Measurements from ENCODE around the gene PPP1R14D. TPM values are rescaled to one million over a fixed set of nuclear protein-coding genes. Genes with fewer than 3 reads are reported as not detected.

The PPP1R14D gene
- total and polyA plus RNA-seq, 2 of the 8 experiments (the other 6 are each of a cell fraction or from before 2014, with no cell fraction given): not detected

DNA sequence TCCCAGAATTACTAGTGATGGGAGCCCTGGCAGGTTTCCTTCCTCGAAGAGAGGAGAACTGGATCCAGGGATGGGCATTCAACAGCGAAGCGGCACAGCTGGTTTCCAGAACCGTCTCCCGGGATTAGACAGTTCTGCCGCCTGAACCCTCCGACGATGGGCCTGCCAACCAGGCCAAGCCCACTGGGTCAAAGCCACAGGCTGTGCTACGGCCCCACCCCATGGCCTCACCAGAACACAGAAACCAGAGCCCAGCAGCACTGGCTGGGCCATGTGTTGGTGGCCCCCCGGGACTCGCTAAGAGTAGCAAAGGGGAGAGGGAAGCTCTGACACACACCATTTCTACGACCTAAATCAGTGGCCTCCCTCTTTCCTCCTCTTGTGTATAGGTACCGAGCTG is 56.5 kb downstream of the PPP1R14D start:
- H2AFZ ChIP-seq (ENCODE audit: low read length): no peak overlapping the region
- H3K23me2 ChIP-seq (ENCODE audit: low read depth, low read length): no peaks in the 10 kb centered on the region
- H3K79me2 ChIP-seq (ENCODE audit: control insufficient read depth in 1 of 2, insufficient read depth in 2 of 2, low read length in 2 of 2): no peaks in the 10 kb centered on the region
- no peak overlapping the region for H4K8ac ChIP-seq (ENCODE audit: extremely low read depth, insufficient read depth, low read length)
- H3K27ac ChIP-seq (ENCODE audit: low read depth, low read length): no peak overlapping the region
- no peak overlapping the region for H3K4me2 ChIP-seq (ENCODE audit: insufficient read depth in 1 of 2, low read depth in 2 of 2, low read length in 2 of 2)
- H3K9ac ChIP-seq (replicated peaks in 1 of 4; ENCODE audit: extremely low read depth in 1 of 4, low read depth in 3 of 4, low read length in 3 of 4): no peak overlapping the region
- H3K18ac ChIP-seq (ENCODE audit: extremely low read depth, low read length): no peak overlapping the region
- H3K27me3 ChIP-seq (replicated peaks in 1 of 4; ENCODE audit: control insufficient read depth in 3 of 4, extremely low read depth in 1 of 4, insufficient read depth in 3 of 4, low read length in 3 of 4): no peaks in the 10 kb centered on the region
- no peak overlapping the region for H3K4ac ChIP-seq (replicated peaks; ENCODE audit: insufficient read length, low read depth, low read length)
- 95% methylated on average over 10 of the region's 13 CpGs; no CpG with 5 or more reads in 1 of the 2 experiments for WGBS, 2 experiments (ENCODE audit: extremely low coverage in 1 of 2, insufficient coverage in 1 of 2, insufficient read length in 1 of 2, insufficient replicate concordance in 2 of 2, low coverage in 1 of 2, low lambda C conversion rate in 2 of 2, missing lambda C conversion rate in 1 of 2)
- ChIA-PET CTCF (ENCODE audit: partially characterized antibody) (interaction anchor here (0.5 to 15.3 kb wide), 3 partner anchors 12 to 397 kb away, joined by 3 to 184 read pairs (median 6); no protein-coding TSS in a partner anchor), POLR2A (ENCODE audit: partially characterized antibody) (interaction anchor here (0.5 to 3.0 kb wide), 3 partner anchors 9 to 40 kb away, joined by 3 to 11 read pairs (median 6); partner anchors contain the start of gene GCHFR)
- H3K9me3 ChIP-seq (ENCODE audit: insufficient read depth in 2 of 2, low read depth in 1 of 2, low read length in 1 of 2): no peaks in the 10 kb centered on the region
- no peak overlapping the region for H3K14ac ChIP-seq (ENCODE audit: insufficient read length)
- TF ChIP-seq YY1 (IDR thresholded peaks at IDR 0.05; ENCODE audit: low read depth, low read length): no peak
- TF ChIP-seq CBX5 (IDR thresholded peaks at IDR 0.05; ENCODE audit: low read depth, low read length): no peak
- TF ChIP-seq CTBP2 (IDR thresholded peaks at IDR 0.05; ENCODE audit: borderline replicate concordance, insufficient read depth, insufficient read length, low read length): no peak
- TF ChIP-seq EGR1 (IDR thresholded peaks at IDR 0.05; ENCODE audit: borderline replicate concordance, low read depth, low read length): no peak
- TF ChIP-seq KDM1A (IDR thresholded peaks at IDR 0.05; ENCODE audit: borderline replicate concordance, low read length): no peak
- TF ChIP-seq POLR2AphosphoS5 (IDR thresholded peaks at IDR 0.05; ENCODE audit: low read depth, low read length): no peak
- H2BK15ac ChIP-seq (ENCODE audit: low read length): no peak overlapping the region
- peaks cover 0 to 6% (median 5%) of the 10 kb centered on the region in 4 experiments; a peak in 6 of 7 replicates for H3K4me1 ChIP-seq (replicated peaks in 1 of 4; ENCODE audit: control insufficient read depth in 3 of 4, insufficient read depth in 4 of 4, low read length in 3 of 4)
- H2BK12ac ChIP-seq (ENCODE audit: low read depth, low read length): no peak overlapping the region
- H3K79me1 ChIP-seq (ENCODE audit: low read depth, low read length): no peaks in the 10 kb centered on the region; the same call in 1 of the 2 replicates
- no peak overlapping the region for H2BK20ac ChIP-seq (ENCODE audit: low read length)
- no peak overlapping the region for H2AK5ac ChIP-seq (ENCODE audit: low read depth, low read length)
- H2BK120ac ChIP-seq (replicated peaks; ENCODE audit: low read depth, low read length): no peak overlapping the region
- DNase-seq (ENCODE audit: low read depth in 1 of 2, low spot score in 2 of 2): no peak
- H4K20me1 ChIP-seq (replicated peaks in 1 of 2; ENCODE audit: control insufficient read depth in 1 of 2, insufficient read depth in 2 of 2, low read length in 2 of 2): peaks cover 0 to 4% of the 10 kb centered on the region in 2 experiments
- no peak overlapping the region for H4K91ac ChIP-seq (replicated peaks; ENCODE audit: insufficient read length, low read length)
- H3K36me3 ChIP-seq (ENCODE audit: control insufficient read depth in 2 of 4, insufficient read depth in 4 of 4, low read length in 3 of 4): peaks cover 0 to 20% (median 4%) of the 10 kb centered on the region in 4 experiments; a peak in 2 of 8 replicates
- no peak overlapping the region for H3K4me3 ChIP-seq (ENCODE audit: extremely low read depth in 1 of 4, insufficient read depth in 2 of 4, low read depth in 3 of 4, low read length in 4 of 4)
- H3K23ac ChIP-seq (ENCODE audit: insufficient read length): no peak overlapping the region
- no peak overlapping the region for H4K5ac ChIP-seq (ENCODE audit: insufficient read length, low read depth, low read length)
- H3K56ac ChIP-seq (replicated peaks; ENCODE audit: insufficient read length, low read depth, low read length): no peak overlapping the region
- H2BK5ac ChIP-seq (ENCODE audit: low read depth, low read length): no peak overlapping the region
- FAIRE-seq: no peak
